ENCODE measurements around the gene FBXW7.
A peak's percentile ranks its signal among the peaks of the same experiment; 100 is the strongest.

Gene FBXW7

GRCh38 chr4:152431784-152432183 lies 104.1 kb downstream of the FBXW7 start:
- peaks cover 27% of the 10 kb centered on the region for H3K4me1 Mint-ChIP-seq
- H3K27me3 Mint-ChIP-seq: no peaks in the 10 kb centered on the region
- H3K4me3 Mint-ChIP-seq: no peak overlapping the region
- ATAC-seq (ENCODE audit: low read depth) (no peak), DNase-seq (ENCODE audit: low spot score in 2 of 2) (no peak)
- no peaks in the 10 kb centered on the region for H3K9me3 Mint-ChIP-seq
- peaks cover 17% of the 10 kb centered on the region for H3K36me3 Mint-ChIP-seq
- H3K27ac Mint-ChIP-seq: peak overlapping the region; percentile 62

- no peak for ATAC-seq (ENCODE audit: low read depth)
- no peaks in the 10 kb centered on the region for H3K9me3 Mint-ChIP-seq
- no peaks in the 10 kb centered on the region for H3K27me3 Mint-ChIP-seq
- no peak overlapping the region for H3K4me3 Mint-ChIP-seq
- H3K4me1 Mint-ChIP-seq: peaks cover 27% of the 10 kb centered on the region
- no peak overlapping the region for H3K27ac Mint-ChIP-seq
- peaks cover 17% of the 10 kb centered on the region for H3K36me3 Mint-ChIP-seq
- DNase-seq (ENCODE audit: low spot score in 2 of 2): no peak
Measured at GRCh38 chr4:152431291-152431690, 104.6 kb downstream of the FBXW7 start.

- ATAC-seq (ENCODE audit: low read depth): no peak
- Mint-ChIP-seq H3K4me3 (no peak overlapping the region), H3K4me1 (peaks cover 26% of the 10 kb centered on the region), H3K27ac (no peak overlapping the region), H3K9me3 (no peaks in the 10 kb centered on the region), H3K27me3 (no peaks in the 10 kb centered on the region), H3K36me3 (peaks cover 20% of the 10 kb centered on the region)
- no peak for DNase-seq (ENCODE audit: low spot score in 2 of 2)
Measured at GRCh38 chr4:152430507-152430906, 105.4 kb downstream of the FBXW7 start.

- Mint-ChIP-seq H3K27ac (no peak overlapping the region), H3K4me1 (peaks cover 12% of the 10 kb centered on the region), H3K36me3 (peaks cover 20% of the 10 kb centered on the region), H3K27me3 (no peaks in the 10 kb centered on the region), H3K9me3 (no peaks in the 10 kb centered on the region), H3K4me3 (no peak overlapping the region)
- no peak for DNase-seq (ENCODE audit: low spot score in 2 of 2)
- ATAC-seq (ENCODE audit: low read depth): no peak
Measured at GRCh38 chr4:152427981-152428380, 107.9 kb downstream of the FBXW7 start.

DNA sequence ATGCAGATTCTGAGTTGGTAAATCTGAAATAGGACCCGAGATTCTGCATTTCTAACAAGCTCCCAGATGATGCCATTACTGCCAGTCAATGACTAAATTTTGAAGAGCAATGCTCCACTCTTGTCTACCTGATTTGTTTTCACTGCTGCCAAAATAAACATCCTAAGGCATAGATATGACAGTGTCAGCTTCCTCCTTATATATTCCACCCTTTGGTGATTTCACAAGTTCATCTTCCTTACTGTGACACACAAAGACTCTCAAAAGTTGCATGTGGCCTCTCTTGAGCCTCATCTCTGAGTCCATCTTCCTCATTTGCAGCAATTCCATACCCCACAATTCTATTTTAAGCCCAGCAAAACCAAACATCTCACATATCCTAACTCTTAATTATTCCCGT lies 110.9 kb downstream of the FBXW7 start:
- H3K36me3 Mint-ChIP-seq: peaks cover 12% of the 10 kb centered on the region
- H3K9me3 Mint-ChIP-seq: no peaks in the 10 kb centered on the region
- DNase-seq (ENCODE audit: low spot score in 2 of 2) (no peak), ATAC-seq (ENCODE audit: low read depth) (no peak)
- no peak overlapping the region for H3K27ac Mint-ChIP-seq
- H3K4me1 Mint-ChIP-seq: peaks cover 11% of the 10 kb centered on the region
- no peak overlapping the region for H3K4me3 Mint-ChIP-seq
- no peaks in the 10 kb centered on the region for H3K27me3 Mint-ChIP-seq

GRCh38 chr4:152424396-152424795 lies 111.5 kb downstream of the FBXW7 start:
- Mint-ChIP-seq H3K27me3 (no peaks in the 10 kb centered on the region), H3K4me1 (peaks cover 12% of the 10 kb centered on the region), H3K27ac (no peak overlapping the region), H3K36me3 (peaks cover 11% of the 10 kb centered on the region), H3K9me3 (no peaks in the 10 kb centered on the region), H3K4me3 (no peak overlapping the region)
- ATAC-seq (ENCODE audit: low read depth): no peak
- DNase-seq (ENCODE audit: low spot score in 2 of 2): no peak

DNA sequence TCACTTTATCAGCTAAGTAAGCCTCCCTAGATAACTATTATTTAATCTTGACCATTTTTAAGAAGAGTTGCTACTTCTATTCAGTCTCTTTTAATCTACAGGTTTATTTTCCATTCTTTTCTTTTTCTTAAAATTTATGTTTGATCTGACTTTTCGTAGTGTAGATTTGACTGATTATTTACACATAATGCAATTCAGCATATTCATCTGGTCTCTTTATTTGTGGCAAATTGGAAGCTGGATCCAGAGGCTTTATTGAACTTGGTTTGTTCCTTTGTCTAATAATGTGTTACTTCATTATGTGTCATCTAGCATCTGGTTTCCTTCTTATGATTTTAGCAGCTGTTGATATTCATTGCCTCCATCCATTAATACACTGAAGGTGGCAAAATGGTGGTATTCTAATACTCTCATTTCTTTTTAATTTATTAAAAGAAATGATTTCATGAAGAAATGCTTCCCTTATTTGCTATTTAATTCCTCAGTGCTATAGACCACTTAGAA lies 113.0 kb downstream of the FBXW7 start:
- Mint-ChIP-seq H3K4me1 (peaks cover 17% of the 10 kb centered on the region), H3K9me3 (no peaks in the 10 kb centered on the region), H3K4me3 (no peak overlapping the region), H3K36me3 (peaks cover 4% of the 10 kb centered on the region), H3K27ac (no peak overlapping the region), H3K27me3 (no peaks in the 10 kb centered on the region)
- ATAC-seq (ENCODE audit: low read depth): no peak
- DNase-seq (ENCODE audit: low spot score in 2 of 2): no peak

DNA sequence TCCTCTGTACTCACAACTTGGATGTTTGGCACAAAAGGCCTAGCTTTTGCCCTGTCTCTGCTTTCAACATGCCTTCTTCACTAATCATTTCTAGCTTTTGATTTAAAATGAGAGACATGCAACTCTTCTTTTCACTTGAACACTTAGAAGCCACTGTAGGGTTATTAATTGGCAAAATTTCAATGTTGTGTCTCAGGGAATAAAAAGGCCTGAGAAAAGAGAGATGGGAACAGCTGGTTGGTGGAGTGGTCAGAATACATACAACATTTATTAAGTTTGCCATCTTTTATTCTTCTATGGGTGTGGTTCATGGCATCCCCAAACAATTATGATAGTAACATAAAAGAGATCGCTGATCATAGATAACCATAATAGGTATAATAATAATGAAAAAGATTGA lies 114.3 kb downstream of the FBXW7 start:
- Mint-ChIP-seq H3K9me3 (no peaks in the 10 kb centered on the region), H3K27me3 (no peaks in the 10 kb centered on the region), H3K4me1 (peaks cover 20% of the 10 kb centered on the region), H3K36me3 (peaks cover 4% of the 10 kb centered on the region), H3K27ac (peak overlapping the region; percentile 54), H3K4me3 (no peak overlapping the region)
- ATAC-seq (ENCODE audit: low read depth): no peak
- DNase-seq (ENCODE audit: low spot score in 2 of 2): no peak

DNA sequence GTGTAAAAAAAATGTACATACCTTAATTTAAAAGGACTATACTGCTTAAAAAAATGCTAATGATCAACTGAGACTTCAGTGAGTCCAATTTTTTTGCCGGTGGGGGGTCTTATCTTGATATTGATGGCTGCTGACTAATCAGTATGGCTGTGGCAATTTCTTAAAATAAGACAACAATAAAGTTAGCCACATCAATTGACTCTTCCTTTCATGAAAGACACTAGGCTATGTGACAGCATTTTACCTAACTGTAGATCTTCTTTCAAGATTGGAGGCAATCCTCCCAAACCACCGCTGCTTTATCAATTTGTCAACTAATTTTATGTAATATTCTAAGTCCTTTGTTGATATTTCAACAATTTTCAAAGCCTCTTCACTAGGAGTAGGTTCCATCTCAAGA lies 116.1 kb downstream of the FBXW7 start:
- Mint-ChIP-seq H3K27ac (no peak overlapping the region), H3K27me3 (no peaks in the 10 kb centered on the region), H3K9me3 (no peaks in the 10 kb centered on the region), H3K4me1 (peaks cover 19% of the 10 kb centered on the region), H3K36me3 (peaks cover 1% of the 10 kb centered on the region), H3K4me3 (no peak overlapping the region)
- no peak for ATAC-seq (ENCODE audit: low read depth)
- DNase-seq (ENCODE audit: low spot score in 2 of 2): no peak

DNA sequence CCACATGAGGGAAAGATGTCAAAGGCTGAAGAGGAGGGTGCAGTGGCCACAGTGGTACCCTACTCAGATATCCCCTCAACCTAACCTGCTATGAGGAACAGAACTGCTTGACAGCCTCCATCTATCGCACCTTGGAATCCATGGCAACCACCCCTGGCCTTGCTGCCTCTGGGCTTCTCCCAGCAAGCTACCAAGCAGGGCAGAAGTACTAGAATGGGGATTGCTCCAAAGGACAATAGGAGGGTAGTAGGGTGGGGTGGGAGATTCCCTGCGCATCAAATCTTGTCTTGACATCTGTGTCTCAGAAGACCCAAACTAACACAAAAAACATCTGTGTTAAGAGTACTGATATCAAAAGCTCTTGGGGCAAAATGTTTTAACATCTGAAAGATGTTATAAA lies 118.2 kb downstream of the FBXW7 start:
- no peak overlapping the region for H3K4me3 Mint-ChIP-seq
- ATAC-seq (ENCODE audit: low read depth): no peak

GRCh38 chr4:152415980-152416379 lies 119.9 kb downstream of the FBXW7 start:
- ATAC-seq (ENCODE audit: low read depth) (no peak), DNase-seq (ENCODE audit: low spot score in 2 of 2) (no peak)
- H3K4me3 Mint-ChIP-seq: no peak overlapping the region
- H3K27me3 Mint-ChIP-seq: no peaks in the 10 kb centered on the region
- H3K4me1 Mint-ChIP-seq: peaks cover 24% of the 10 kb centered on the region
- peaks cover 7% of the 10 kb centered on the region for H3K36me3 Mint-ChIP-seq
- no peaks in the 10 kb centered on the region for H3K9me3 Mint-ChIP-seq
- no peak overlapping the region for H3K27ac Mint-ChIP-seq

More for the DNA sequence above, 118.2 kb downstream of the FBXW7 start:
- H3K36me3 Mint-ChIP-seq: peaks cover 1% of the 10 kb centered on the region
- no peaks in the 10 kb centered on the region for H3K27me3 Mint-ChIP-seq
- H3K9me3 Mint-ChIP-seq: no peaks in the 10 kb centered on the region
- peaks cover 21% of the 10 kb centered on the region for H3K4me1 Mint-ChIP-seq
- DNase-seq (ENCODE audit: low spot score in 2 of 2): no peak
- H3K27ac Mint-ChIP-seq: no peak overlapping the region

DNA sequence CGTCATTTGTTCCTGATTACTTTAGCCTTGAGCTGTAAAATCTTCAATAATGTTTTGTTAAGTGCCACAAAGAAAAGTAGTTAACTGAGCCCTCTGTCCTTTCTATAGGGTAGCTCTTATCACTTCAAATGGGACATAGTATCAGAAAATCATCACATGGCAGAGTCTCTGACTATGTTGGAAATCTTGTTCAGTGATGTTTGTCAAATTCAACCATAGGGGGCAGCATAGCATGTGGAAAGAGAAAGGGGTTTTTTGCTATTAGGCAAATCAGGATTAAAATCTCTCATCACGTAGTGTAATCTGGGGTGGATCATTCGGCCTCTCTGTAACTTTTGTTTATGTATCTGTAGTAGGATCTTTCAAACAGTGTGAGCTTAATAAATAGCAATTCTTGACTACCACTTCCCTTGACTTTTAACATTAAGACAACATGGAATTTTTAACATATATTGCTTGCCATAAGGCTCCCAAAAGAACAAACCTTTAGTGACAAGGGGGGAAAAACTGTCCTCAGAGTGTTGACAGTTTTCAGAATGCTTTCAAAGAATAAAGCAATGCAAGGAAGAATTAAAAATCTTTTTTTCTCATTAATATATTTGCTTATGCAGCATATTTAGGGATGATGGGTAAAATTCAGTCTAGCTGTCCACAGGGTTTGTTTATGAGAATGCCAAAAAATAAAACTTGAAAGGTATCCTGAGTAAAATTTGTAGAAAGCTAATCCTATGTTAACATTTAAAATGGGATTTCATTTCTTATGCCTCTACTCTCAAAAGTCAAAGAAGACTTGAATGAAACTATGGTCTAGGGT lies 127.2 kb downstream of the FBXW7 start:
- peaks cover 20% of the 10 kb centered on the region for H3K36me3 Mint-ChIP-seq
- no peak overlapping the region for H3K4me3 Mint-ChIP-seq
- no peaks in the 10 kb centered on the region for H3K27me3 Mint-ChIP-seq
- peak overlapping the region; percentile 75 for H3K27ac Mint-ChIP-seq
- H3K4me1 Mint-ChIP-seq: peaks cover 10% of the 10 kb centered on the region
- peak; percentile 74 for ATAC-seq (ENCODE audit: low read depth)
- peak in 1 of 2 donors; percentile 54 for DNase-seq (ENCODE audit: low spot score in 2 of 2)
- no peaks in the 10 kb centered on the region for H3K9me3 Mint-ChIP-seq

DNA sequence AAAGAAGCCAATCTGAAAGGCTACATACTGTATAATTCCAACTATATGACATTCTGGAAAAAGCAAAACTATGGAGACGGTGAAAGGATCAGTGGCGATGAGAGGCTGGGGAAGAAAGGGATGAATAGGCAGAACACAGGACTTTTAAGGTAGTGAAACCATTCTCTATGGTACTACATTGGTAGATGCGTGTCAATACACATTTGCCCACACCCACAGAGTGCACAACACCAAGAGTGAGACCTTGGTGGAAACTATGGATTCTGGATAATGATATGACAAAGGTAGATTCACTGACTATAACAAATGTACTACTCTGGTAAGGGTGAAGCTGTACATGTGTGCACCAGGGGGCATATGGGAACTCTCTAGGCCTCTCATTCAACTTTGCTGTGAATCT lies 134.5 kb downstream of the FBXW7 start:
- no peak for DNase-seq (ENCODE audit: low spot score in 2 of 2)
- peak; percentile 14 for ATAC-seq (ENCODE audit: low read depth)
- no peak overlapping the region for H3K4me3 Mint-ChIP-seq
- no peaks in the 10 kb centered on the region for H3K9me3 Mint-ChIP-seq
- H3K27me3 Mint-ChIP-seq: no peaks in the 10 kb centered on the region
- peaks cover 17% of the 10 kb centered on the region for H3K36me3 Mint-ChIP-seq
- peaks cover 20% of the 10 kb centered on the region for H3K4me1 Mint-ChIP-seq
- H3K27ac Mint-ChIP-seq: no peak overlapping the region

DNA sequence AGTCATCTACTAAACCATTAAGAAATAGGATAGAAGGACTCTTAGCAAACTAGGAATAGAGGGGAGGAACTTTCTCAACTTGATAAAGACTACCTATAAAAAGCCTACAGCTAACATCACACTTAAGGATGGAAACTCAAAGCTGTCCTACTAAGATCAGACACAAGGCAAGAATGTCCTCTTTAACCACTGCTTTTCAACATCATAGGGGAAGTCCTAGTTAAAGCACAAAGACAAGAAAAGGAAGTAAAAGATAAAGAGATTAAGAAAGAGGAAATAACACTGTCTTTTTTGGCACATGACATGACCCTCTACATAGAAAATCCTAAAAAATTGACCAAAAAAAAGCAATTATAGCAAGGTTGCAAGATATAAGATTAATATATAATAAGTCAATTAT lies 136.6 kb downstream of the FBXW7 start:
- Mint-ChIP-seq H3K27me3 (no peaks in the 10 kb centered on the region), H3K27ac (no peak overlapping the region), H3K4me1 (peaks cover 29% of the 10 kb centered on the region), H3K36me3 (peaks cover 18% of the 10 kb centered on the region), H3K9me3 (no peaks in the 10 kb centered on the region), H3K4me3 (no peak overlapping the region)
- DNase-seq (ENCODE audit: low spot score in 2 of 2): peak in 1 of 2 donors; percentile 16
- ATAC-seq (ENCODE audit: low read depth): peak; percentile 97

- Mint-ChIP-seq H3K27ac (no peak overlapping the region), H3K9me3 (no peaks in the 10 kb centered on the region), H3K4me1 (peaks cover 32% of the 10 kb centered on the region), H3K4me3 (no peak overlapping the region), H3K36me3 (peaks cover 21% of the 10 kb centered on the region), H3K27me3 (no peaks in the 10 kb centered on the region)
- DNase-seq (ENCODE audit: low spot score in 2 of 2): no peak
- ATAC-seq (ENCODE audit: low read depth): no peak
Measured at GRCh38 chr4:152398060-152398459, 137.8 kb downstream of the FBXW7 start.

Data from memory B cell (primary cell).